GM12892 (cell line): ENCODE data around the gene TRIM56.

Experiments
- POLR2A ChIP-seq: IDR thresholded peaks from 2 replicates; pipeline ENCODE4 v1.6.1; 2011; ENCODE audit warnings: low read depth, low read length, control low read depth
- POLR2AphosphoS5 ChIP-seq: IDR thresholded peaks from 2 replicates; pipeline ENCODE4 v1.6.1; 2011; ENCODE audit warnings: low read depth, low read length, control low read depth
- TAF1 ChIP-seq: IDR thresholded peaks from 2 replicates; pipeline ENCODE4 v1.6.1; 2011; ENCODE audit warnings: low read depth, mild to moderate bottlenecking, control low read depth, low read length, borderline replicate concordance

DNA sequence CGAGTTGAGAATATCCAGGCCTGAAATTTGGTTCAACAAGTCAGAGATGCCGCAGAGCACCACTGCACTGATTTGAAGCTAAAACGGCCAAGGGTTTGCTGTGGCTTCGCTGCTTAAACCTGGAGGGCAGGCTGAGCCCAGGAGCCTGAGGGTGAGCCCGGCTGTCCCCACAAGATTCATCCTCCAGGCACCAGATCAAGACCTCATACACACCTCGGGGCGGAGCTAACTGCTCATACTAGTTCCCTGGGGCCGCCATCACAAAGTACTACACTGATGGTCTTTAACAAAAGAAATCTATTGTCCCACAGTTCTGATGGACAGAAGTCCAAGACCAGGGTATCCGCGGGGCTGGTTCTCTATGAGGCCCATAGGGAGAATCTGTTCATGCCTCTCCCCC lies 16.9 kb upstream of the TRIM56 start:
- TF ChIP-seq POLR2A (no peak), TAF1 (no peak), POLR2AphosphoS5 (no peak)
